Left renal cortex interstitium (tissue), 4 donors: ENCODE results near the gene SMTN. TPM values are rescaled to one million over a fixed set of nuclear protein-coding genes. Genes with fewer than 3 reads are reported as not detected.

Source experiments
- DNase-seq, 4 donors: peaks; one replicate each; pipeline ENCODE4 v3.0.0-alpha.2; 2013; ENCODE audit warnings: low read depth in 4 of 4, low spot score in 2 of 4, missing footprints in 1 of 4
- polyA plus RNA-seq, 4 donors: library from polyadenylated mRNA; unstranded; fragments of 120-200 nt; gene quantifications; one replicate each; pipeline ENCODE4 v1.2.1, GENCODE V29; 2013; ENCODE audit not compliant: insufficient read length in 4 of 4

The SMTN gene
- polyA plus RNA-seq, 4 donors, result 30.5 to 57.4 (median 47.6) TPM

- no peak for DNase-seq
These were observed 43.2 kb downstream of the SMTN start for GRCh38 chr22:31124290-31124689.

DNA sequence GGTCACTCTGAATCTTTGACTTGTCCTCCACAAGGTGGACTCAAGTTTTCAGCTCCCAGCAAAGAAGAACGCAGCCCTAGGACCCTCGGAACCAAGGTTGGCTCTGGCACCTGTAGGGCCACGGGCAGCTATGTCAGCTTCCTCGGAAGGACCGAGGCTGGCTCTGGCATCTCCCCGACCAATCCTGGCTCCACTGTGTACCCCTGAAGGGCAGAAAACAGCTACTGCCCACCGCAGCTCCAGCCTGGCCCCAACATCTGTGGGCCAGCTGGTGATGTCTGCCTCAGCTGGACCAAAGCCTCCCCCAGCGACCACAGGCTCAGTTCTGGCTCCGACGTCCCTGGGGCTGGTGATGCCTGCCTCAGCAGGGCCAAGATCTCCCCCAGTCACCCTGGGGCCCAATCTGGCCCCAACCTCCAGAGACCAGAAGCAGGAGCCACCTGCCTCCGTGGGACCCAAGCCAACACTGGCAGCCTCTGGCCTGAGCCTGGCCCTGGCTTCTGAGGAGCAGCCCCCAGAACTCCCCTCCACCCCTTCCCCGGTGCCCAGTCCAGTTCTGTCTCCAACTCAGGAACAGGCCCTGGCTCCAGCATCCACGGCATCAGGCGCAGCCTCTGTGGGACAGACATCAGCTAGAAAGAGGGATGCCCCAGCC lies 43.8 kb downstream of the SMTN start:
- no peak for DNase-seq

- DNase-seq, result no peak
These were observed 44.5 kb downstream of the SMTN start for GRCh38 chr22:31125521-31126117.

- no peak for DNase-seq
These were observed 45.2 kb downstream of the SMTN start for GRCh38 chr22:31126128-31126868.

DNA sequence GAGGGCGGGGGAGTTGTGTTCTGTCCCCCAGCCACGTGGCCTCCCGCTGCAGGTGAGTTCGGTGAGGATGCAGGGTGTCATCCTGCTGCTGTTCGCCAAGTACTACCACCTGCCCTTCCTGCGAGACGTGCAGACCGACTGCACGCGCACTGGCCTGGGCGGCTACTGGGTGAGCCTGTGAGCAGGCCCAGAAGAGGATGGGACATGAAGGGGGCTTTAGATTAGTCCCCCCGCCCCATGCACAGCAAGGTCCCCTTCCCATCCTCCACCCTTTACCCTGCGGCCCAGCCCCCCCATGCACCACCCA lies 45.7 kb downstream of the SMTN start:
- no peak for DNase-seq

DNA sequence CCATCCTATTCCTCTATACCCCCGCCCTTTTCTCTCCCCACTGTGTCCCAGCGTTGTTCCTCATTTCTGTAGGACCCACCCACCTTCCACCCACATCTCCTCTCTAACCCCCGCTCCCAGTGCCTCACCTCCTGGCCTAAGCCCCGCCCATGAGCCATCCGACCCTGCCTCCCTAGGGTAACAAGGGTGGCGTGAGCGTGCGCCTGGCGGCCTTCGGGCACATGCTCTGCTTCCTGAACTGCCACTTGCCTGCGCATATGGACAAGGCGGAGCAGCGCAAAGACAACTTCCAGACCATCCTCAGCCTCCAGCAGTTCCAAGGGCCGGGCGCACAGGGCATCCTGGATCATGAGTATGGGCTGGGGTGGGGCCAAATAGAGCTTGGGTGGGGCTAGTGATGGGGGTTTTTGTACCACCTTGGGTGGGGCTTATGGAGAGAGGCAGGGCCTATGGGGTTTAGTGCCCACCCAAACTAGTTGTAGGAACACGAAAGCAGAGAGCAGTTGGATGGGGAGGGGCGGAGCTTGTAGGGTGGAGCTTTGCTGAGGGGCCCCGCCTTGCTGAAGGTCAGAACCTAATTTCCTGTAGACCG lies 46.2 kb downstream of the SMTN start:
- no peak for DNase-seq

DNA sequence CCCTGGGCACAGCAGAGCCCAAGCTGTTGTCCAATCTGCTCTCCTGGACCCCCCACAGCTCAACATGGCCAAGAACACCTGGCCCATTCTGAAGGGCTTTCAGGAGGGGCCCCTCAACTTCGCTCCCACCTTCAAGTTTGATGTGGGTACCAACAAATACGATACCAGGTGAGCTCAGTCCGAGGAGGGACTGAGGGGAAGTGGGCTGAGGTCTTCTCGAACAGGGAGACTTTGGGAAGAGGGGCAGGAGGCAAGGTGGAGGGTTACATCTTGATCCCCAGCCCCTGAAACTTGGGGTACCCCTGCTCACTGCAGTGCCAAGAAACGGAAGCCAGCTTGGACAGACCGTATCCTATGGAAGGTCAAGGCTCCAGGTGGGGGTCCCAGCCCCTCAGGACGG lies 47.0 kb downstream of the SMTN start:
- no peak for DNase-seq

- no peak for DNase-seq
These were observed 49.8 kb downstream of the SMTN start for GRCh38 chr22:31130873-31131272.

DNA sequence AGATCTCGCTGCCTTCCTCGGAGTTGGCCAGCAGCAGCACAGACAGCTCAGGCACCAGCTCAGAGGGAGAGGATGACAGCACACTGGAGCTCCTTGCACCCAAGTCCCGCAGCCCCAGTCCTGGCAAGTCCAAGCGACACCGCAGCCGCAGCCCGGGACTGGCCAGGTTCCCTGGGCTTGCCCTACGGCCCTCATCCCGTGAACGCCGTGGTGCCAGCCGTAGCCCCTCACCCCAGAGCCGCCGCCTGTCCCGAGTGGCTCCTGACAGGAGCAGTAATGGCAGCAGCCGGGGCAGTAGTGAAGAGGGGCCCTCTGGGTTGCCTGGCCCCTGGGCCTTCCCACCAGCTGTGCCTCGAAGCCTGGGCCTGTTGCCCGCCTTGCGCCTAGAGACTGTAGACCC lies 52.8 kb downstream of the SMTN start:
- no peak for DNase-seq

GRCh38 chr22:31134688-31135087 lies 53.6 kb downstream of the SMTN start:
- DNase-seq, result no peak

- DNase-seq, result no peak
These were observed 54.6 kb downstream of the SMTN start for GRCh38 chr22:31135706-31136105.

DNA sequence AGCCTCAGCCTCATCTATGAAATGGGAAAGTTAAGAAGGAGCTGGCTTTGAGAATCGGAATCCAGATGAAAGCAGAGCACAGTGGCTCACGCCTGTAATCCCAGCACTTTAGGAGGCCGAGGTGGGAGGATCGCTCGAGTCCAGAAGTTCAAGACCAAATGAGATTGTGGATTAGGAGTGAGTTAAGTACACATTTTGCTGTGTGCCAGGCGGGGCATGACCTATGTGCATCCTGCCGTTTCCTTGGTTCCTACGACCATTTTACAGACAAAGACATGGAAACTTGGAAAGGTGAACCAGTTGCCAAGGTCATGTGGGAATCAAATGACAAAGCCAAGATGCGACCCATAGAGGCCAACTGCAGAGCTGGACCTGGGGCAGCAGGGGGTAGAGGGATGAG lies 55.0 kb downstream of the SMTN start:
- DNase-seq, result no peak

- DNase-seq, result no peak
These were observed 55.6 kb downstream of the SMTN start for GRCh38 chr22:31136711-31137110.

DNA sequence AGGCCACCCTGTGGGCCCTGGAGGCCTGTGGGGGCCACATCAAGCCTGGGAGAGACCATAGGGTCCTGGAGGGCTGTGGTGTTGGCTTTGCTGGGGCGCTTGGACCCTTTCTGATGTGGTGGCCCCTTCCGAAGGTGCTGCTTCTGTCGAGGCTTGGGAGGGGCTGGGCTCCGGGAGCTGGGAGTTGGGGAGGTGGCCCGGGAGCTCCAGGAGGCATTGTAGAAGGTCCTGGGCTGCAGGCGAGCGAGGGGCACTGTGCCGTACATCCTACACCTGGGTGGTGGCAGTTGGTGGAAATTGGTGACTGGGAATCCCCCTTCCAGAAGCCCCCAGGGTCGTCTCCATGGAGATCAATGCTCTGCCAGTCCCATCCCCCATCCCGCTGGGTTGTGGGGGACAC lies 56.6 kb downstream of the SMTN start:
- no peak for DNase-seq

- no peak for DNase-seq
These were observed 57.0 kb downstream of the SMTN start for GRCh38 chr22:31138126-31138525.

- DNase-seq, result no peak
These were observed 57.9 kb downstream of the SMTN start for GRCh38 chr22:31139066-31139465.

DNA sequence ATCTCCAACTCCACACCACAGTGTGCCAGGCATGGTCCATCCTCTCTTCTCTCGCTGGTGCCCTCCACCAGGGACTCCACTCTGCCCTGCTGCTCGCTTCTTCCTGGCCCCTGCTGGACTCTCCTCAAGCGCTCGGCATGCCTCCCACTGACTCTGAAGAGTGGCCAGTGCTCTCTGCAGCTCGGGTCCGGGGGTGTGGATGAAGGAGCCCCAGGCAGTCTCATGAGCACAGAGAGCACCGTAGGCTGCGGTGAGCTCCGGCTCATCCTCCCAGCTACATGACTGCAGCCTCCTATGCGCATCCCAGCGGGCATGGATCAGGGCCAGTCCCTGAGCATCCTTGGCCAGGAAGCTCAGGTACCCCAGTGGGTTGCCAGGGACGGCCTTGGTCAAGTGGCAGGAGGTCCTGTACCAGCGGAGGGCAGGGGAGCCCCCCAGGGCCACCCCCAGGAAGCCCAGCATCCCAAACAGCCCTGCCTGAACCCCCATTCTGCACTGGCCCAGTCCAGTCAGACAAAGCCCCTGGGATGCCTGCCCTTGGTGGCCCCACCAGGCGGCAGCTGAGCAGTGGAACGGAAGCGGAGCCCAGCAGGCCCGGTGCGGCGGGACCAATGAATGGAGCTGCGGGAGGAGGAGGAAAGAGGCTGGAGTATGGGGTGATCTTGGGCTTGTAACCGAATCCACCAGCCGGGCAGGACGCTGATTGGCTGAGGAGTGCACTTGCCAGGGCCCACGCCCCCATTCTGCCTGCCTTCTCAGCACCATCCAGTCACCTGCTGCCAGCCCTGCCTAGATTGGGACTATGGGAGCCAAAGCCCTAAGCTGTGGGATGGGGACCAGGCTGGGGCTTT lies 59.0 kb downstream of the SMTN start, which contains the start of gene PLA2G3:
TSS of gene PLA2G3 (minus strand) at position 643 of the 851 bp plus-strand sequence. CDS start at position 489, 154 bp downstream.
- no peak for DNase-seq

GRCh38 chr22:31140746-31141145 lies 59.6 kb downstream of the SMTN start:
- no peak for DNase-seq

- no peak for DNase-seq
These were observed 60.4 kb downstream of the SMTN start for GRCh38 chr22:31141551-31141950.

DNA sequence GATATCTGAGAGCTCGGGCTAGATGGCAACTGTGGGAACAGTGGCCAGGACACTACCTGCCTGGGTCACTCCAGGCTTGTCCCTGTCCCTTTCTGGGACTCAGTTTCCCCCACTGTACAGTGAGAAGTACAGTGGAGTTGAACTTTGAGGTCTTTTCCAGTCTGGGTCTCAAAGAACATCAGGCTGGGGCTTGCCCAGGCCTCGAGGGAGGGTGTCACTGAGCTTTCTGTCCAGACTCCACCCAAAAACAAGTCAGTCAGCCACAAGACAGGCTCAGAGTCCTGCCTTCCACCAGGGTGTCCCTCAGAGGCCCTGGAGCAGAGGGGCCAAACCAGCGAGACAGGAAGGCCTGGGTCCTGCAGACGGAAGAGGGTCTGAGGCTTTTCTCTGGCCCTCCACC lies 61.2 kb downstream of the SMTN start:
- no peak for DNase-seq

- DNase-seq, result no peak
These were observed 61.9 kb downstream of the SMTN start for GRCh38 chr22:31143038-31143437.
